GM12892 (cell line): Measurements from ENCODE around the gene C1orf159.

Experiments
- POLR2A ChIP-seq: IDR thresholded peaks from 2 replicates; pipeline ENCODE4 v1.6.1; 2011; ENCODE audit warnings: low read depth, low read length, control low read depth
- POLR2AphosphoS5 ChIP-seq: IDR thresholded peaks from 2 replicates; pipeline ENCODE4 v1.6.1; 2011; ENCODE audit warnings: low read depth, low read length, control low read depth
- TAF1 ChIP-seq: IDR thresholded peaks from 2 replicates; pipeline ENCODE4 v1.6.1; 2011; ENCODE audit warnings: low read depth, mild to moderate bottlenecking, control low read depth, low read length, borderline replicate concordance

GRCh38 chr1:1148061-1148460, 32.2 kb upstream of the C1orf159 start:
- TF ChIP-seq POLR2AphosphoS5: no peak
- TF ChIP-seq TAF1: no peak
- no peak for TF ChIP-seq POLR2A
